Mesothelial cell of epicardium (in vitro differentiated cells): Measurements from ENCODE around the gene MCF2L. TPM values are rescaled to one million over a fixed set of nuclear protein-coding genes. Genes with fewer than 3 reads are reported as not detected.

Experiments used
- DNase-seq, 2 experiments: peaks; one replicate each; pipeline ENCODE4 v3.0.0; 2021; ENCODE audit warnings: low spot score in 2 of 2; ENCODE audit not compliant: unreplicated experiment in 2 of 2
- H3K27ac Mint-ChIP-seq: 2 replicates; pipeline ENCODE4 v1.8.0; 2021; ENCODE audit warnings: mixed read lengths
- H3K27me3 Mint-ChIP-seq: 2 replicates; pipeline ENCODE4 v1.8.0; 2021; ENCODE audit warnings: low read depth, mixed read lengths
- H3K36me3 Mint-ChIP-seq: 2 replicates; pipeline ENCODE4 v1.8.0; 2021; ENCODE audit warnings: mixed read lengths
- H3K4me1 Mint-ChIP-seq: 2 replicates; pipeline ENCODE4 v1.8.0; 2021; ENCODE audit warnings: mixed read lengths
- H3K4me3 Mint-ChIP-seq: 2 replicates; pipeline ENCODE4 v1.8.0; 2021; ENCODE audit warnings: mild to moderate bottlenecking, moderate library complexity, mixed read lengths
- H3K9me3 Mint-ChIP-seq: 2 replicates; pipeline ENCODE4 v1.8.0; 2021; ENCODE audit warnings: mixed read lengths
- total RNA-seq: library from RNA; stranded (reverse); gene quantifications from 3 replicates; pipeline ENCODE4 v1.2.1, GENCODE V29; 2021
- TF ChIP-seq, protein P1 (sequence below): fragments of 200-600 bp; sonication (generic); IDR thresholded peaks from one replicate; pipeline ENCODE4 v1.5.0; 2021; ENCODE audit warnings: antibody characterized with exemption; ENCODE audit not compliant: unreplicated experiment

The MCF2L gene
- total RNA-seq, 1 donor from 2014 or later = 36.6 TPM

DNA sequence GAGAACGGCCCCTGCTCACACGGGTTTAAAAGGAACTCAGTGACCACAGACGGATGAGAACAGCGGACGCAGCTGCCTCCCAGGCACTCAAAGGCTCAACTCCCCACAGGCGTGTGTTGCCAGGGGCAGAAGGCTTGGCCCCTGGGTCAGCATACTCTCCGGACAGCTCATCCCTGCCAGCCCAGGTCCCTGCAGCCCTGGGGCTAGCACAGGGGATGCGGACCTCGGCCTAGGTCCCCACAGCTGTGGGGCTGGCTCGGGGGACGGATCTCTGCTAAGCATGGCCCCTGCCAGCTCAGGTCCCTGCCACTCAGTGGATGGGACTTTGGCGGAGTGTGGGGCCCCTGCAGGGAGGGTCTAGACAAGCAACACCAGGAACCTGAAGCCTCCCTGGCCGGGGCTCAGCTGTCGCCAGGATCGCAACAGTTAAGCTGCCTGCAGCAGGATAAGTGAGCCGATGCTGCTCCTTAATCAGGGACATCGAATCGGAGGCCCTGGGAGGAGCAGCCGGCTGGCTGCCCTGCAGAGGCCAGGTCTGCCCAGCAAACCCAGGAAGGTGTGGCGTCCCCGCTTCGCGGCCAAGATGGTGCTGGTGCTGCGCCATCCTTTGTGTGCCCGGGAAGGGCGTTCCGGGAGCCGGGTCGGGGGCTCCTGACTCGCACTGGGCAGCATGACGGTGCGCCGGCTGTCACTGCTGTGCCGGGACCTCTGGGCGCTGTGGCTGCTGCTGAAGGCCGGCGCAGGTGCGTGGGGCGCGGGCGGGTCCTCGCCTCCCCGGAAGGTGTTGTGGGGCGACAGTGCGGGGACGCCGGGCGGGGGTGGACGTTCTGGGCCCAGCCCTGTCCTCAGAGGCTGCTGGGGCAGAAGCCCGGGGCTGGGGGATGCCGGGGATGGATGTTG lies 32.5 kb downstream of the MCF2L start:
- TF ChIP-seq, protein P1, sequence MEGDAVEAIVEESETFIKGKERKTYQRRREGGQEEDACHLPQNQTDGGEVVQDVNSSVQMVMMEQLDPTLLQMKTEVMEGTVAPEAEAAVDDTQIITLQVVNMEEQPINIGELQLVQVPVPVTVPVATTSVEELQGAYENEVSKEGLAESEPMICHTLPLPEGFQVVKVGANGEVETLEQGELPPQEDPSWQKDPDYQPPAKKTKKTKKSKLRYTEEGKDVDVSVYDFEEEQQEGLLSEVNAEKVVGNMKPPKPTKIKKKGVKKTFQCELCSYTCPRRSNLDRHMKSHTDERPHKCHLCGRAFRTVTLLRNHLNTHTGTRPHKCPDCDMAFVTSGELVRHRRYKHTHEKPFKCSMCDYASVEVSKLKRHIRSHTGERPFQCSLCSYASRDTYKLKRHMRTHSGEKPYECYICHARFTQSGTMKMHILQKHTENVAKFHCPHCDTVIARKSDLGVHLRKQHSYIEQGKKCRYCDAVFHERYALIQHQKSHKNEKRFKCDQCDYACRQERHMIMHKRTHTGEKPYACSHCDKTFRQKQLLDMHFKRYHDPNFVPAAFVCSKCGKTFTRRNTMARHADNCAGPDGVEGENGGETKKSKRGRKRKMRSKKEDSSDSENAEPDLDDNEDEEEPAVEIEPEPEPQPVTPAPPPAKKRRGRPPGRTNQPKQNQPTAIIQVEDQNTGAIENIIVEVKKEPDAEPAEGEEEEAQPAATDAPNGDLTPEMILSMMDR = no peak
- peak overlapping the region; percentile 50 for H3K27ac Mint-ChIP-seq
- H3K27me3 Mint-ChIP-seq = no peaks in the 10 kb centered on the region
- no peaks in the 10 kb centered on the region for H3K9me3 Mint-ChIP-seq
- peaks cover 19% of the 10 kb centered on the region for H3K4me1 Mint-ChIP-seq
- H3K36me3 Mint-ChIP-seq = peaks cover 7% of the 10 kb centered on the region
- peak; percentile 48 to 70 for DNase-seq
- peak overlapping the region; percentile 78 for H3K4me3 Mint-ChIP-seq

DNA sequence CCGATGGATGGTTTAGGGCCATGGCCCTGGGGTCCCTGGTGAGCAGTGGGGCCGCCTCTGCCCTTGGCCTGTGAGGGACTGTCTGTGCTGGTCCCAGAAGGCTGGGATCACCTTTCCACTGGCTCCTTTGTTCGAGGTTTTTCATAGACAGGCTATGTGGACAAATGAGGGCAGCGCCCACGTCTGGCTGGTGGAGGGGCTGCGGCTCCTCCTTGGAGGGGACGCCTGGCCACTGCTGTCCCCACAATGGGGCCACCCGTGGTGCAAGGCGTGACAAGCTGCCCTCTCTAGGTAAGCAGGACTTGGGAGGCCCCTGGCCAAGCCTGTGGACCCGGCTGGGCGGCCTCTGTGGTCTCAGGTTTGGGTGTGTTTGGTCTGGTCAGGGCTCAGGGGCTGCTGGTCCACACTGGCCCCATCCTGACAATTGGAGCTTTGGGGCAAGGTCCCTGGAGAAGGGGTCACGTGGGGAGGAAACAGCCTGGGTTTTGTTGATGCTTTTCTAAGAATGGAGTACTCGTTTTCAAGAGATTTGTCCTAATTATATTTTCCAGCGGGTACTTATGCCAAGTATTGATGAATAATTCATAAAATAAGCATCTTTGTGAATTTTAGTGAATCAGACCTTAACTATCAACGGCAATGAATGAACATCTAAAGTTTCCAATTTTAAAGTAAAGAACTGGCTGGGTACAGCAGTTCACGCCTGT lies 33.3 kb downstream of the MCF2L start:
- H3K9me3 Mint-ChIP-seq = no peaks in the 10 kb centered on the region
- peak overlapping the region; percentile 78 for H3K4me3 Mint-ChIP-seq
- DNase-seq = no peak
- peaks cover 19% of the 10 kb centered on the region for H3K4me1 Mint-ChIP-seq
- no peaks in the 10 kb centered on the region for H3K27me3 Mint-ChIP-seq
- H3K27ac Mint-ChIP-seq = peak overlapping the region; percentile 21
- peaks cover 7% of the 10 kb centered on the region for H3K36me3 Mint-ChIP-seq
- TF ChIP-seq, protein P1 = peak; percentile 45

GRCh38 chr13:113002913-113003290 lies 33.9 kb downstream of the MCF2L start:
- H3K4me1 Mint-ChIP-seq = peaks cover 19% of the 10 kb centered on the region
- DNase-seq = no peak
- TF ChIP-seq, protein P1 = no peak
- no peaks in the 10 kb centered on the region for H3K9me3 Mint-ChIP-seq
- no peak overlapping the region for H3K4me3 Mint-ChIP-seq
- H3K36me3 Mint-ChIP-seq = peaks cover 7% of the 10 kb centered on the region
- no peaks in the 10 kb centered on the region for H3K27me3 Mint-ChIP-seq
- H3K27ac Mint-ChIP-seq = no peak overlapping the region

DNA sequence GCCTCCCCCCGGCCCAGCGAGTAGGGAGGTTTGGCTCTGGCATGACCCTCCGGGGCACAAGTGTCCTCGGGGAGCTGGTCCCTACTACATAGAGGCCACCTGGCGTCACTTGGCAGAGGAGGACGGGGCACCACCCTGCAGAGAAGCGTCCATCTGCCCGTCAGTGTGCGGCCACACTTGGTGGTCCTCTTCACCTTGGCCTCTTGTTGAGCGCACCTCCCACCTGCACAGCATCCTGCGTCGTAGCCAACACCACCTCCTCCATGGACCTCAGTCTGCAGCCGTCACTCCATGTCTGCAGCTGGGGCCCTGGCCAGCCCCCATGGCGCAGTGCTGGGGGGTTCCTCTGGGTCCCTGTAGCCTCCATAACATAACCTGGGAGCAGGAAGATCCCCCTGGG lies 35.1 kb downstream of the MCF2L start:
- Mint-ChIP-seq H3K27me3 (no peaks in the 10 kb centered on the region), H3K36me3 (peaks cover 7% of the 10 kb centered on the region), H3K9me3 (no peaks in the 10 kb centered on the region), H3K27ac (no peak overlapping the region), H3K4me3 (no peak overlapping the region), H3K4me1 (peaks cover 19% of the 10 kb centered on the region)
- TF ChIP-seq, protein P1 = no peak
- DNase-seq = no peak

DNA sequence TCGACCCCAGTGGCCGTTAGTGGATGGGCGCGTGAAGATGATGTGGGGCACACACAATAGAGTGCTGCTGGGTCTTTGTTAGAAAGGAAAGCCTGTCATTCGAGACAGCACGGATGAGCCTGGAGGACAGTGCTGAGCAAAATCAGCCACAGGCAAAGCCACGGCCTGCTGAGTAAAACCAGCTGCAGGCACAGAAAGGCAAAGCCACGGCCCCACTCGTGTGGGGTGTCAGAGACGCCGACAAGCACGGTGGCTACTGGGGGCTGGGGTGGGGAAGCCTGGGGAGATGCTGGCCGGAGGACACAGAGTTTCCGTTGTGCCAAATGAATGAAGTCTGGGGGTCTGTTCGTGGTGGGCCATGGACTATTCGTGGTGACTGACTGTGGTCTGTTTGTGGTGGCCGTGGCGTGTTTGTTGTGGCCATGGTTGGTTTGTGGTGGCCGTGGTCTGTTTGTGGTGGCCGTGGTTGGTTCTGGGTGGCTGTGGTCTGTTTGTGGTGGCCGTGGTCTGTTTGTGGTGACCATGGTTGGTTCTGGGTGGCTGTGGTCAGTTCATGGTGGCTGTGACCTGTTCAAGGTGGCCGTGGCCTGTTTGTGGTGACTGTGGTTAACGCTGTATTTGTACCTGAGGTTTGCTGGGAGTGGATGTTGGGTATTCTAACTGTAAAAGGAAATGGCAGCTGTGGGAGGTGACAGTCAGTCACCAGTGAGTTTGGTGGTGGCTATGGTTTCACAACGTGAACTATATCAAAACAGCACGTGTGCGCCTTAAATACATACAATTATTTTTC lies 36.3 kb downstream of the MCF2L start:
- Mint-ChIP-seq H3K27me3 (no peaks in the 10 kb centered on the region), H3K36me3 (peaks cover 7% of the 10 kb centered on the region), H3K27ac (no peak overlapping the region), H3K9me3 (no peaks in the 10 kb centered on the region), H3K4me3 (no peak overlapping the region), H3K4me1 (peaks cover 27% of the 10 kb centered on the region)
- no peak for DNase-seq
- TF ChIP-seq, protein P1 = no peak
